KOPT-K1 (cell line): ENCODE results near the gene PDE9A.
"Not testable (repeated sequence)": the region's sequence is repeated elsewhere in the genome, so short reads cannot be mapped to it uniquely, and the experiment has no call there.

ENCODE experiments used
- H3K27ac ChIP-seq: fragments of 200-600 bp; sonication (generic); 2 replicates; pipeline ENCODE4 v1.5.1; 2016; ENCODE audit warnings: antibody characterized with exemption, mild to moderate bottlenecking, low read depth, low read length; ENCODE audit not compliant: poor library complexity, severe bottlenecking
- H3K36me3 ChIP-seq: fragments of 200-600 bp; sonication (generic); 2 replicates; pipeline ENCODE4 v1.5.1; 2017; ENCODE audit warnings: antibody characterized with exemption, mild to moderate bottlenecking, low read length, moderate library complexity; ENCODE audit not compliant: insufficient read depth
- H3K9me3 ChIP-seq: fragments of 200-600 bp; sonication (generic); 2 replicates; pipeline ENCODE4 v1.5.1; 2017; ENCODE audit warnings: antibody characterized with exemption, low read length, mild to moderate bottlenecking; ENCODE audit not compliant: insufficient read depth, poor library complexity, severe bottlenecking

Gene PDE9A

DNA sequence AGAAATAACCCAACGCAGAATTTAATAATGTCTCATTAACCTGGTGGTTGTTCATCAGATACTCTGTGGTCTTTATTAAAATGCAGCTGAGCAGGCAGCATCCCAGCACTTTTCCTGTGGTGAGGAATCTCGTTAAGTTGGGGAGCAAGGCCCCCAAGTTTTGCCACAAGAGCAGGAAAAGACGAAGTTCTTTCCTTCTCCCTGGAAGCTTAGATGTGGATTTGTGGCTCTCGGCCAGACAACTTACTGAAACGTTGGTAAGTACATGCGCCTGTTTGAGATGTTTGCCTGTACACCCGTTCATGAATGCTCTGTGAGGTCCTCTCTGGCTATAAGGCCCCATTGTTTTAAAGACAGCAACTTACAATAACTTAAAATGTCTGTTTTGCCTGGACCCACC, 34.3 kb upstream of the PDE9A start:
- Histone ChIP-seq H3K9me3 (no peaks in the 10 kb centered on the region), H3K27ac (no peak overlapping the region), H3K36me3 (no peaks in the 10 kb centered on the region)

DNA sequence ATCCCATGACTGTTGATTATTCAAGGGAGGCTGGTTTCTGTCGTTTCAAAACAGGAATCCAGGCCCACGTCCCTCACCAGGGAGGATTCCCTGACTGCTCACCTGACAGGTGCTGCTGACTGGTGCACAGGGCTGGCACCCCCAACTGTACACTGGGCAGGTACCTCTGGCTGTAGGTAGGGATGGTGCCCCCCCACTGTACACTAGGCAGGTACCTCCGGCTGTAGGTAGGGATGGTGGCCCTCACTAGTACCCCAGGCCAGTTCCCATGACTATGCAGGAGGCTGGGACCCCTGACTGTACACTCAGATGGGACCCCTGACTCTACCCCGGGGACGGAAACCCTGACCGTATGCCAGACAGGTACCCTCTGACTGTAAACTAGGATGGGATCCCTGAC, 33.6 kb upstream of the PDE9A start:
- H3K27ac ChIP-seq, result no peak overlapping the region
- H3K36me3 ChIP-seq, result no peaks in the 10 kb centered on the region
- H3K9me3 ChIP-seq, result no peaks in the 10 kb centered on the region

DNA sequence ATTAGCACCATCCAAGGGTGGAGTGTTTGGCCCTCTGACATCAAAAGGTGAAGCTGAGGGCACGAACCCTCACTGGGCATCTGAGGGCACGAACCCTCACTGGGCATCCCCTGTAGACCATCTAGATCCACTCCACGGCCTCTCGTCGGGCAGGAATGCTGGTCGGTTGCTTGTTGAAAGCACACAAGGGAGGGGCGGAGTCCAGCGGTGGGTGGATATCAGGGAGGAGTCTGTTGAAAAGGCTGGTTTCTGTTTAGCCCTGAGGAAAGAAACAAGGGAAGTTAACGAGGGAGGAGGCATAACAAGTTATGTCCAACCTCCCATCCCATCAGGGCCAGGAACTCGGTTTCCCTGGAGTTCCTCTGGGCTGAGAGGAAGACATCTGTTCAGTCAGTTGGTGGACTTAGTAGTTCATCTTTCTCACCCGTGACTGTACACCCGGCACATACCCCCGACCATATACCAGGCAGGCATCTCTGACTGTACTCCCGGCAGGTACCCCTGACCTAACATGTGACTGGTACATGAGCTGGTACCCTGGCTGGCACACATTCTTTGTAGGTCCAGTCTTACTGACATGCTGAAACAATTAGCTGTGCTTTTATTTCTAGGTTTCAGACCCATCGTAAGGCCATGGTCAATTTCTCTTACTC, 32.1 kb upstream of the PDE9A start:
- Histone ChIP-seq H3K36me3 (no peaks in the 10 kb centered on the region), H3K27ac (no peak overlapping the region), H3K9me3 (no peaks in the 10 kb centered on the region)

DNA sequence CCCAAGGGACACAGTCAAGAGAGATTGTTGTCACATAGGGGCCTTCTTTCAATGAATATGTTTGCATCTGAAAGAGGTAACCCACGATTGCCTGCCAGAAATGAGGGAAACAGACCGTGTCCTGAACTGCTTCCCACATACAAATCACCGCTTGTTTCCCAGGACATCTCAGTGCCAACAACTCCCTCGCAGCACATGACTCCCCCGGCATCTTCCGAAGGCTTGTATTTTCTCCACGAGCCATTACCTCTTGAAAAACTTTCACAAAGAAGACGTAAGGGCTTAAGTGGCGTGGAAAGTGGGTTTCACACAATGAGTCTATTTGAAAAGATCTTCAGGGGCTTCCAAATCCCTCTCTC, 31.6 kb upstream of the PDE9A start:
- H3K36me3 ChIP-seq, result no peaks in the 10 kb centered on the region
- H3K9me3 ChIP-seq, result no peaks in the 10 kb centered on the region
- no peak overlapping the region for H3K27ac ChIP-seq

DNA sequence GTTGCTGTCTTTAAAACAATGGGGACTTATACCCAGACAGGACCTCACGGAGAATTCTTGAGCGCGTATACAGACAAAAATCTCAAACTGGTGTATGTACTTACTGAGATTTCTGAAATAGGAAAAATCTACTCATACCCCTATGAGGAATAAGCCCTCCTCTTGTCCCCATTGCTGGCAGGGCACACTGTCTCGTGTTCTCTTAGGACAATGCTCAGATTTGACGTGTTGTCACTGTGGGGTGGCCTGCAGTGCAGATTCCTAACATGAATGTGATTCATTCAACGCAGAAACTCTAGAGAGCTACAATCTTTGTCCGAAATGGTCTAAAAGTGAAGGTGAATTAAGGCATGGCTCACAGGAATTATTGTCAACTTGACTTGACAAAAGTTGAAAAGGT, 31.1 kb upstream of the PDE9A start:
- Histone ChIP-seq H3K9me3 (no peaks in the 10 kb centered on the region), H3K27ac (no peak overlapping the region), H3K36me3 (no peaks in the 10 kb centered on the region)

DNA sequence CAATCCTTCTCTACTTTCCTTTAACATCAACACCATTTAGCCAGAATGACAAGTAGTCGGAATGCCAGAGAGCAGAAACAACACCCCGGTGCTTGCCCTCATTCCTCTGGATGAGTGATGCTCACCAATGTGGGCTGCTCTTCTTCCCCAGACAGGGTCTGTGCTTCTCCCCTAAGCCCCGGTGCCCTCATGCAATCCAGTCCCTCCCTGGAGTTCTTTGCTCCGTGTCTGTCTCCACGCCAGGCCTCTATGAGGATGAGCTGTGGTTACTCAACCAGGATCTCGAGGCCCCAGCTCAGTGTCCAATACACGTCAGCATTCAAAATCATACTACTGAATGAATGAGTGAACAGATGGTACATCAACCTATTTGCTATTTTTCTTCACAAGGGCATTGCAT, 29.7 kb upstream of the PDE9A start:
- no peak overlapping the region for H3K27ac ChIP-seq
- no peaks in the 10 kb centered on the region for H3K9me3 ChIP-seq
- H3K36me3 ChIP-seq, result no peaks in the 10 kb centered on the region

DNA sequence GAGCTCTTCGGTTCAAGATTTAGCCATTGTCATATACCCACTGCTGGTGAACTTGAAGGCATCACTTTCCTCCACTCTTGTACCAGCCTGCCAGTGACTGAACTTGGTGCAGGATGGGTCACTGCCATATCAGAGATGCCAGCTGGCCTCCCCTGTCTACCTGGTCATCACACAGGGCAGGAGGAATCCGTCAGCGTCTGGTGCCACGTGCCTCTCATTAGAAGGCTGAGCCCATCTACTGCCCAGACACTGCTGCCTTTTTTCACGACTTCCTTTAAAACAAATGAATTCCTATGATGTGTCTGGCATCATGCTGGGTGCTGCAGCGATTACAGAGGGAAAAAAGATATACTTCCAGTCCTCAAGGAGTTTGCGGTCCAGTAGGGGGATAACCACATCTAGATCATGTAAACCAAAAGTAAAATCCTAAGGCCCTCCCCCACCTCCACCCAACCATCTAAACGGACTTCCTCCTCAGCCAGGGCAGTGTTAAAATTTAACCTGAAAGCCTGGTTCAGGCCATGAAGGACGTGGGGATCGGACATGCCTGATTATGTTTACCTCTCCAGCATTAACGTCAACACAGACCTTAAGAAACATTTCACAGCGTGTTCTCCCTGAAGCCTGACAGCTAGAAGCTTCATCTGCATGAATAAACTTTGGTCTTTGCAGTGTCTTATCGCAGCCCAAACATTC, 29.2 kb upstream of the PDE9A start:
- H3K9me3 ChIP-seq, result no peaks in the 10 kb centered on the region
- no peak overlapping the region for H3K27ac ChIP-seq
- no peaks in the 10 kb centered on the region for H3K36me3 ChIP-seq

DNA sequence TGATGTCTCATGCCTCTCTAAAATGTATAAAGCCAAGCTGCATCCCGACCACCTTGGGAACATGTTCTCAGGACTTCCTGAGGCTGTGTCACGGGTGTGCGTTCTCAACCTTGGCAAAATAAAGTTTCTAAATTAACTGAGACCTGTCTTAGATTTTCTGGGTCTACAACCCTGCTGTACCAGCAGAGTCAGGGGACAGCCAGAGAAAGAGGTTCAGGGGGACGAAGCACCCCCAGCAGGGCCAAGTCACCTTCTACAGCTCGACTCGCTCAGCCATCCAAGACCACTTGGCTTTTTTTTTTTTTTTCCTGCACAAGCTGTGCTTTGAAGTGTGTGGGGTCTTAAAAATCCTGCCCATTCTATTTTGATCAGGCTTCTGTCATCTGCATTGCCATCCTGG, 28.5 kb upstream of the PDE9A start:
- Histone ChIP-seq H3K36me3 (no peaks in the 10 kb centered on the region), H3K9me3 (no peaks in the 10 kb centered on the region), H3K27ac (no peak overlapping the region)

DNA sequence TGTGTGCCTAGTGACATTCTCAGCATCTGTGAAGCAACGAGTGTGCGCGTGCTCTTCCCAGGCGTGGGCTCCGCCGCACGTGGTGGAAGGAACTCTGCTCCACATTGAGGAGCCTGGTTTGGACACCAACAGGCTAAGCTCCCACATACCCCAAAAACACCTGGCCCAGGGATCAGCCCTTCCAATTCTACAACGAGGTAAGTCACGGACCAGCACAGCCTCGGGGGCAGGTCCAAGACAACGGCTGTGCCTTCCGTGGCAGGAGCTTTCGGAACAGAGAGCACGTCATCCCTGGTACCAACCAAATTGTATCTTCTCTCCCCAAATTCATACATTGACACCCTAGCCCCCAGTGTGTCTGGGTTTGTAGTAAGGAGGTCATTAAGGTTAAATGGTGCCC, 27.2 kb upstream of the PDE9A start:
- Histone ChIP-seq H3K27ac (no peak overlapping the region), H3K36me3 (no peaks in the 10 kb centered on the region), H3K9me3 (no peaks in the 10 kb centered on the region)

DNA sequence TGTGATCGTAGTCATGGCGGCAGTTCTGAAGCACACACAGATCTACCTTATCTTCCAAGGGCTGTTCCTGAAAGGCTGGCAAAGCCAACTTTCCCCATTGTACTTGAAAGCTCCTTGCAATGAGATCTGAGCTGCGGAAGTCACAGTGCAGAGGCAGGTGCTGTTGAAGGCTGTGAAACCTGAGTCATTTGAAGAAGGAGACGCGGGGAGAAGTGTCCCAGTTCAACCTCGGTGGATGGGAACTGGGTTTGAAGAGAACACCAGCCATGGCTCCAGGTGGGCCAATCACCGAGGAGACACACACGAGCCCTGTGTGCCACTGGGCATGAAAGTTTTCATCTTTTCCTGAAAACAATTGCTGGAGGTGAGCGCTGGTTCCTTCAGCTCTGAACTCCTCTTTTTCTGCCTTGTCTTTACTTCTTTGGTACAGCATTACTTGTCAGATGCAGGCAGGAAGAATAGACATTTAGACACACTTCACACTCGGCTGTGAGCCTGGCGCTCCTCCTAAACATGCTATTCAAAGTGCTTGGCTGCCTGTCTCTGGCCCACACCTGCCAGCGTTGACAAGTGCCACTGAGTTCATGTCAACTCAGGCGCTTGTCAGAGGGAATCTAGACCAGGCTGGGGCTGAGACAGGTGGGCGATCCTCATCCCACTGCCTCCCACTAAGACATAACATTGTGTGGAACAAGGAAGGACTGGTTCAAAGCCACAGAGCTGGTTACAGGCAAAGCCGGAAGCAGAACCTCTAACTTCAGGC, 25.7 kb upstream of the PDE9A start:
- Histone ChIP-seq H3K9me3 (no peaks in the 10 kb centered on the region), H3K36me3 (no peaks in the 10 kb centered on the region), H3K27ac (no peak overlapping the region)

DNA sequence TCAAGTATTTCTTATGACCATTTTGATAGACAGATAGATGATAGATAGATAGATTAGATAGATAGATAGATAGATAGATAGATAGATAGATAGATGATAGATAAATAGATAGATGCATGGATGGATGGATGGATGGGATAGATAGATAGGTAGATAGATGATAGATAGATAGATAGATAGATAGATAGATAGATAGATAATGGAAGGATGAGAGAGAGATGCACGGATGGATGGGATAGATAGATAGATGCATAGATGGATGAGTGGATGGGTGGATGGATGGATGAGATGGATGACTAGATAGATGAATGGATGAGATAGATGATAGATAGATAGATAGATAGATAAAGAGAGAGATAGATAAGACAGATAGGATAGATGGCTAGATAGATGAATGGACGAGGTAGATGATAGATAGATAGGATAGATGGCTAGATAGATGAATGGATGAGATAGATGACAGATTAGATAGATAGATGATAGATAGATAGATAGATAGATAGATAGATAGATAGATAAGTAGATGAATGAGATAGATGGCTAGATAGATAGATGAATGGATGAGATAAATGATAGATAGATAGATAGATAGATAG, 24.9 kb upstream of the PDE9A start:
- H3K36me3 ChIP-seq, H3K27ac ChIP-seq, H3K9me3 ChIP-seq: not testable (repeated sequence)

DNA sequence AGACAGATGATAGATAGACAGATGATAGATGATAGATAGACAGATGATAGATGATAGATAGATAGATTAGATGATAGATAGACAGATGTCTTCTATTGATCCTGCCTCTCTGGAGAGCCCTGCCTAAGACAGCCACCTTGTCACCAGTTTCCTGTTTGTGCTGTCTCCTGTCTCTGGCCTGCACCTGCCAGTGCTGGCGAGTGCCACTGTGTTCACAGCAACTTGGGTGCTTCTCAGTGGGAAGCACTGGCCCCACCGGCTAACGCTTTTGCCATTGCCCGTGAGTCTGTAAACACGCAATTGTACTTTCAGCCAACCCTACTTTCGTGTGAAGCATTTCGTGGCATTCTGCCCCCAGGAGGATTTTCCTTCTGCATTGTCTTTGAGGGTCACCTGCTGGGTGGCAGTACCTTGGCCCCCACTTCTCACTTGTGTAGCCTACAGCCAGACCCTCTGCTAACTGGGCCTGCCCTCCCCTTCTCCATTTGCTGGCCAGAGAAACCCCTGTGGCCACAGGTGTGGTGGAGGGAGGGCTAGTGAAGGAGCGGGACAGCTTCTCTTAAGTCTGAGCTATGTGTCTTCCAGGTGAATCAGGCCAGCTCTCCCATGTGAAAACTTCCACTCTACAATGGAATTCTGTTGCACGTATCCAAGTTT, 23.4 kb upstream of the PDE9A start:
- no peak overlapping the region for H3K27ac ChIP-seq
- H3K36me3 ChIP-seq, result no peaks in the 10 kb centered on the region
- no peaks in the 10 kb centered on the region for H3K9me3 ChIP-seq

DNA sequence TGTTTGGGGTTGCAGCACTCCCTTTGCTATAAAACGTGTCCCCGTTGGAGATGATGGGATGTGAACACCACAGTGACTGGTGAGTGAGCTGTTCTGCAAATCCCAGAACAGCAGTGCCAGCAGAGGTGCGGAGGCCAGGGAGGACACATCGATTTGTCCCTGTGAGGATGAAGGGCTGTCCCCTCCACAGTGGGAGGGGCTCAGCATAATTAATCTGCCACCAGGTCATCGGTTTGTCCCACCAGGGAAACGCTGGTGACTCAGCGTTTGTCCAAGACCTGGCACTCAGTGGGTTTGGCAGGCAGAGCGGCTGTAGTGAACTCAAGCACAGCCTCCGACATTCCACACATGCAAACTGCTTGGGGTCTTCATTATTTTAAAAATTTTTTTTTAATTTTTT, 22.8 kb upstream of the PDE9A start:
- no peak overlapping the region for H3K27ac ChIP-seq
- H3K9me3 ChIP-seq, result no peaks in the 10 kb centered on the region
- H3K36me3 ChIP-seq, result no peaks in the 10 kb centered on the region

DNA sequence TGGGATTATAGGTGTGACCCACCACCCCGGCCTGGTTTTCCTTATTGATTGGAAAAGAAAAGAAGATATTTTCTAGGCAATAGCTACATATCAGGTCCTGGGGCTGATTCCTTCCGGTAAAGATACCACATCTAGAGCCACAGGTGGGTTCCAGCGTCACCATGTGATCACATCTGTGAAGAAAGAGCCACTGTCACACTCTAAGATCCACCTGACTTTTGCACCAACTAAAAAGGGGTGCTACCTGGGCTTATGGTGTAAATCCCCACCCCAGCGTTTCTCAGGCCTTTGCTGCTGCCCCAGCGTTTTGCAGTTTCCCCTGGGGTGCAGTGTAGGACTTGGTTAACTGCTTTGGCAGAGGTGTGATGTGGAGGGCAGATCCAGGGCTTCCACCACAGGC, 22.3 kb upstream of the PDE9A start:
- Histone ChIP-seq H3K9me3 (no peaks in the 10 kb centered on the region), H3K36me3 (no peaks in the 10 kb centered on the region), H3K27ac (no peak overlapping the region)

DNA sequence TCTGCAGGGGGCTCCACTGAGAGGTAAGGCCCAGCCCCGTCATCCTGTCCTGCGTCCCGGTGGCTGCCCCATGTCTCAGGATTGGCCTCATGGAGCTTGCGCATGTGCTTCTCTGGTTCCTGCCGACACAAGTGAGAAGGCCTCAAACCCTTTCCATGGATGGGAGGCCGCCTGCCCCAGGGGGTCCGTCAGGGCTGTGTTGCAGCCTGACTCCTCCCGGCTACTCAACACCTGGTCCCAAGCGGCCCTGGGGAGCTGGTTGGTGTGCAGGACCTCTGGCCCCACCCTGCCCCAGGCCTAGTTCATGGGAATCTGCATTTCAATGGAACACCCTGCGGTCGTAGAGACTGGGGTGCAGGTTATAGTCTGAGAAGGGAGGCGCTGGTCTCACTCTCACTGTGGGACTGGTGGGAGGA, 21.1 kb upstream of the PDE9A start:
- Histone ChIP-seq H3K36me3 (no peaks in the 10 kb centered on the region), H3K9me3 (no peaks in the 10 kb centered on the region), H3K27ac (no peak overlapping the region)
